T47D (cell line): ENCODE data around the gene TMEM168.

Experiments used
- DNase-seq, 2 experiments: peaks; one replicate each; pipeline versions ENCODE4 v3.0.0 to v3.0.0-alpha.2; 2011 to 2012; ENCODE audit warnings: low read depth in 1 of 2, low spot score in 1 of 2
- JUND ChIP-seq: IDR thresholded peaks from 2 replicates; pipeline ENCODE4 v1.6.1; 2012; ENCODE audit warnings: low read depth
- in situ Hi-C: cut with HindIII; loops from 2 replicates; pipeline ENCODE4 v1.10.0; 2016; ENCODE audit warnings: low sequenced_read_pairs, low pct_unique_long_range_greater_than_20kb

TMEM168 gene

GRCh38 chr7:112726076-112726475 lies 64.1 kb downstream of the TMEM168 start:
- no peak for DNase-seq
- in situ Hi-C loops = no loop called here
- TF ChIP-seq JUND = no peak

GRCh38 chr7:112723416-112723815 lies 66.8 kb downstream of the TMEM168 start:
- no peak for TF ChIP-seq JUND
- in situ Hi-C loops = no loop called here
- DNase-seq = no peak

GRCh38 chr7:112721366-112721765 lies 68.8 kb downstream of the TMEM168 start:
- in situ Hi-C loops = no loop called here
- no peak for TF ChIP-seq JUND
- no peak for DNase-seq

GRCh38 chr7:112715525-112715924 lies 74.7 kb downstream of the TMEM168 start:
- TF ChIP-seq JUND = no peak
- in situ Hi-C loops = no loop called here

GRCh38 chr7:112714917-112715316 lies 75.3 kb downstream of the TMEM168 start:
- in situ Hi-C loops = no loop called here
- no peak for DNase-seq

More at GRCh38 chr7:112715525-112715924, 74.7 kb downstream of the TMEM168 start:
- DNase-seq = no peak

More at GRCh38 chr7:112714917-112715316, 75.3 kb downstream of the TMEM168 start:
- TF ChIP-seq JUND = no peak
